Cardiac muscle cell (in vitro differentiated cells and primary cell): Measurements from ENCODE around the gene EEF2KMT. TPM values are rescaled to one million over a fixed set of nuclear protein-coding genes. Genes with fewer than 3 reads are reported as not detected.

Experiments
- DNase-seq, 2 donors: peaks; one replicate each; pipeline versions ENCODE4 v3.0.0 to v3.0.0-alpha.2; 2010 to 2017; ENCODE audit warnings: low read depth in 1 of 2, low spot score in 1 of 2
- H3K27ac ChIP-seq: fragments of 200-600 bp; sonication (generic); 2 replicates; pipeline ENCODE4 v1.5.1; 2016
- H3K27me3 ChIP-seq: fragments of 200-600 bp; sonication (generic); 2 replicates; pipeline ENCODE4 v1.6.0; 2016; ENCODE audit warnings: control low read depth
- H3K36me3 ChIP-seq: fragments of 200-600 bp; sonication (generic); 2 replicates; pipeline ENCODE4 v1.5.1; 2016; ENCODE audit warnings: control low read depth
- H3K4me1 ChIP-seq: fragments of 200-600 bp; sonication (generic); 2 replicates; pipeline ENCODE4 v1.8.1; 2017; ENCODE audit warnings: low read depth, mild to moderate bottlenecking, mixed run types
- H3K4me3 ChIP-seq: fragments of 200-600 bp; sonication (generic); 2 replicates; pipeline ENCODE4 v1.5.1; 2016; ENCODE audit warnings: mild to moderate bottlenecking
- H3K9me3 ChIP-seq: fragments of 200-600 bp; sonication (generic); 2 replicates; pipeline ENCODE4 v1.5.1; 2017; ENCODE audit warnings: low read depth, mild to moderate bottlenecking, control low read depth
- polyA plus RNA-seq: library from polyadenylated mRNA; unstranded; fragments of >200 nt; fragmentation: Nextera tagmentation; extraction: Ambion mirVana; gene quantifications from 2 replicates; pipeline ENCODE4 v1.2.1, GENCODE V29; 2016
- total RNA-seq: library from RNA; depleted of rRNA; stranded (reverse); fragments of >200 nt; gene quantifications from 2 replicates; pipeline ENCODE4 v1.2.3, GENCODE V29; 2016
- TF ChIP-seq, protein P1 (sequence below): IDR thresholded peaks from 2 replicates; pipeline ENCODE4 v1.5.1; 2012; ENCODE audit warnings: low read depth, mild to moderate bottlenecking, low read length

EEF2KMT gene
- total and polyA plus RNA-seq, 2 experiments from 2014 or later, result 9.6 to 23.2 TPM

GRCh38 chr16:5042574-5043171, 54.9 kb downstream of the EEF2KMT start:
- Histone ChIP-seq H3K9me3 (no peaks in the 10 kb centered on the region), H3K27ac (no peak overlapping the region), H3K4me3 (no peak overlapping the region), H3K27me3 (no peaks in the 10 kb centered on the region), H3K4me1 (no peaks in the 10 kb centered on the region), H3K36me3 (no peaks in the 10 kb centered on the region)
- peak in 1 of 2 donors; percentile 7 for DNase-seq
- TF ChIP-seq, protein P1, sequence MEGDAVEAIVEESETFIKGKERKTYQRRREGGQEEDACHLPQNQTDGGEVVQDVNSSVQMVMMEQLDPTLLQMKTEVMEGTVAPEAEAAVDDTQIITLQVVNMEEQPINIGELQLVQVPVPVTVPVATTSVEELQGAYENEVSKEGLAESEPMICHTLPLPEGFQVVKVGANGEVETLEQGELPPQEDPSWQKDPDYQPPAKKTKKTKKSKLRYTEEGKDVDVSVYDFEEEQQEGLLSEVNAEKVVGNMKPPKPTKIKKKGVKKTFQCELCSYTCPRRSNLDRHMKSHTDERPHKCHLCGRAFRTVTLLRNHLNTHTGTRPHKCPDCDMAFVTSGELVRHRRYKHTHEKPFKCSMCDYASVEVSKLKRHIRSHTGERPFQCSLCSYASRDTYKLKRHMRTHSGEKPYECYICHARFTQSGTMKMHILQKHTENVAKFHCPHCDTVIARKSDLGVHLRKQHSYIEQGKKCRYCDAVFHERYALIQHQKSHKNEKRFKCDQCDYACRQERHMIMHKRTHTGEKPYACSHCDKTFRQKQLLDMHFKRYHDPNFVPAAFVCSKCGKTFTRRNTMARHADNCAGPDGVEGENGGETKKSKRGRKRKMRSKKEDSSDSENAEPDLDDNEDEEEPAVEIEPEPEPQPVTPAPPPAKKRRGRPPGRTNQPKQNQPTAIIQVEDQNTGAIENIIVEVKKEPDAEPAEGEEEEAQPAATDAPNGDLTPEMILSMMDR, result no peak

DNA sequence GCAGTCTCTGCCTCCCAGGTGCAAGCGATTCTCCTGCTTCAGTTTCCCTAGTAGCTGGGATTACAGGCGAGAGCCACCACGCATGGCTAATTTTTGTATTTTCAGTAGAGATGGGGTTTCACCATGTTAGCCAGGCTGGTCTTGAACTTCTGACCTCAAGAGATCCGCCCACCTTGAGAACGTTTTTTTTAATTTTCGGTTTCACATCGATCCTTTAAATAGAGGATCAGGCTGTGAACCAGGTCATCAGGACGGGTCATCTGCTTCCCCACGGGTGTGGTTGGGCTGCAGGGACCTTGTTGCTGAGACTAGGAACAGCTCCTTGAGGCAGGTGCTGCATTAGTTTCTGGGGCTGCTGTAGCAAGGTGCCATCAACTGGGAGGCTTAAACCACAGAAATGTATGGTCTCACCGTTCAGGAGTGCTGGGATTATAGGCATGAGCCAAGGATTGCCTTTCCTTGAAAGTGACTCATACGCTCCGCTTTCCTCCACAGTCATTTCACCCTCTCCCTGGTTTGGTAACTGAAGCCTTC, 55.9 kb downstream of the EEF2KMT start:
- TF ChIP-seq, protein P1, result no peak
- H3K4me3 ChIP-seq, result no peak overlapping the region
- peak in 1 of 2 donors; percentile 22 for DNase-seq
- H3K27me3 ChIP-seq, result no peaks in the 10 kb centered on the region
- H3K4me1 ChIP-seq, result no peaks in the 10 kb centered on the region
- no peaks in the 10 kb centered on the region for H3K36me3 ChIP-seq
- H3K27ac ChIP-seq, result no peak overlapping the region
- no peaks in the 10 kb centered on the region for H3K9me3 ChIP-seq

DNA sequence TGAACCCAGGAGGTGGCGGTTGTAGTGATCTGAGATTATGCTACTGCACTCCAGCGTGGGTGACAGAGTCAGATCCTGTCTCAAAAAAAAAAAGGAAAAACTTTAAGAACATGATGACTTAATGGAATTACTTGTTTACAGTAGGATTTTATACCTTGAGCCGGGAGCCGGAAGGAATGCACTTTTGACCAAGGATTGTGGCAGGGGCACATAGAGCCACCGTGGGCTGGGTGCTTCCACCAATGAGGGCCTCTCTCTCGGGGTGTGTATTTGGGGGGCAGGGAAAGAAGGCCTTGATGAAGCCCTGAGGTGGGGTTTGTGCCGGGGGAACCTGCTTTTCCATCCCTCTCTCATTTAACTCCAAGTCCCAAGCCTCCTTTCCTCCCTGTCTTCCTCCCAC, 57.1 kb downstream of the EEF2KMT start:
- H3K27me3 ChIP-seq, result no peaks in the 10 kb centered on the region
- H3K9me3 ChIP-seq, result no peaks in the 10 kb centered on the region
- no peak overlapping the region for H3K27ac ChIP-seq
- no peak overlapping the region for H3K4me3 ChIP-seq
- no peaks in the 10 kb centered on the region for H3K4me1 ChIP-seq
- no peaks in the 10 kb centered on the region for H3K36me3 ChIP-seq
- TF ChIP-seq, protein P1, result no peak
- no peak for DNase-seq

GRCh38 chr16:5036228-5037156, 61.1 kb downstream of the EEF2KMT start:
- Histone ChIP-seq H3K36me3 (no peaks in the 10 kb centered on the region), H3K27me3 (no peaks in the 10 kb centered on the region), H3K9me3 (no peaks in the 10 kb centered on the region), H3K4me1 (peaks cover 6% of the 10 kb centered on the region), H3K4me3 (no peak overlapping the region), H3K27ac (no peak overlapping the region)
- TF ChIP-seq, protein P1, result no peak
- DNase-seq, result peak in 1 of 2 donors; percentile 80

- Histone ChIP-seq H3K27me3 (no peaks in the 10 kb centered on the region), H3K36me3 (no peaks in the 10 kb centered on the region), H3K4me3 (no peak overlapping the region), H3K9me3 (no peaks in the 10 kb centered on the region), H3K27ac (no peak overlapping the region), H3K4me1 (peaks cover 6% of the 10 kb centered on the region)
- DNase-seq, result no peak
- TF ChIP-seq, protein P1, result no peak
Measured at GRCh38 chr16:5035909-5036227, 61.7 kb downstream of the EEF2KMT start.

Other genes starting within 250 kb of the EEF2KMT start
- 6.4 and 10.8 TPM in 2 replicates for gene PPL, start 160.6 kb downstream of the EEF2KMT start, total RNA-seq
- 7.5 and 8.4 TPM in 2 replicates for gene PPL, start 160.6 kb downstream of the EEF2KMT start, polyA plus RNA-seq
- 0.21 and 0.35 TPM in 2 replicates for gene SEC14L5, start 139.5 kb downstream of the EEF2KMT start, total RNA-seq
- not detected in 2 replicates for gene SEC14L5, start 139.5 kb downstream of the EEF2KMT start, polyA plus RNA-seq
- gene NAGPA, start 63.9 kb downstream of the EEF2KMT start, total RNA-seq, result 23.0 and 24.6 TPM in 2 replicates
- 9.8 and 10.8 TPM in 2 replicates for gene NAGPA, start 63.9 kb downstream of the EEF2KMT start, polyA plus RNA-seq
- 0.49 TPM in 1 of 2 replicates, not detected in the other for gene C16orf89, start 31.8 kb downstream of the EEF2KMT start, total RNA-seq
- gene C16orf89, start 31.8 kb downstream of the EEF2KMT start, polyA plus RNA-seq, result 0.62 TPM in 1 of 2 replicates, not detected in the other
- 16.7 and 26.5 TPM in 2 replicates for gene ALG1, start 26.0 kb downstream of the EEF2KMT start, total RNA-seq
- 20.0 and 20.2 TPM in 2 replicates for gene ALG1, start 26.0 kb downstream of the EEF2KMT start, polyA plus RNA-seq